Measurements from ENCODE around the gene PTPRH. TPM values are rescaled to one million over a fixed set of nuclear protein-coding genes. Genes with fewer than 3 reads are reported as not detected.

PTPRH gene
- total RNA-seq, 2 donors from 2014 or later = 1.3 to 7.8 TPM

GRCh38 chr19:55241935-55242464, 32.7 kb upstream of the PTPRH start:
- Histone ChIP-seq H3K4me3 (no peak overlapping the region), H3K27me3 (no peaks in the 10 kb centered on the region), H3K27ac (no peak overlapping the region), H3K36me3 (peaks cover 97% of the 10 kb centered on the region), H3K9me3 (no peaks in the 10 kb centered on the region), H3K4me1 (peaks cover 0 to under 1% of the 10 kb centered on the region in 2 donors)
- TF ChIP-seq, protein P1, sequence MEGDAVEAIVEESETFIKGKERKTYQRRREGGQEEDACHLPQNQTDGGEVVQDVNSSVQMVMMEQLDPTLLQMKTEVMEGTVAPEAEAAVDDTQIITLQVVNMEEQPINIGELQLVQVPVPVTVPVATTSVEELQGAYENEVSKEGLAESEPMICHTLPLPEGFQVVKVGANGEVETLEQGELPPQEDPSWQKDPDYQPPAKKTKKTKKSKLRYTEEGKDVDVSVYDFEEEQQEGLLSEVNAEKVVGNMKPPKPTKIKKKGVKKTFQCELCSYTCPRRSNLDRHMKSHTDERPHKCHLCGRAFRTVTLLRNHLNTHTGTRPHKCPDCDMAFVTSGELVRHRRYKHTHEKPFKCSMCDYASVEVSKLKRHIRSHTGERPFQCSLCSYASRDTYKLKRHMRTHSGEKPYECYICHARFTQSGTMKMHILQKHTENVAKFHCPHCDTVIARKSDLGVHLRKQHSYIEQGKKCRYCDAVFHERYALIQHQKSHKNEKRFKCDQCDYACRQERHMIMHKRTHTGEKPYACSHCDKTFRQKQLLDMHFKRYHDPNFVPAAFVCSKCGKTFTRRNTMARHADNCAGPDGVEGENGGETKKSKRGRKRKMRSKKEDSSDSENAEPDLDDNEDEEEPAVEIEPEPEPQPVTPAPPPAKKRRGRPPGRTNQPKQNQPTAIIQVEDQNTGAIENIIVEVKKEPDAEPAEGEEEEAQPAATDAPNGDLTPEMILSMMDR (IDR thresholded peaks at IDR 0.05) = no peak
- DNase-seq (ENCODE audit: low spot score) = no peak

DNA sequence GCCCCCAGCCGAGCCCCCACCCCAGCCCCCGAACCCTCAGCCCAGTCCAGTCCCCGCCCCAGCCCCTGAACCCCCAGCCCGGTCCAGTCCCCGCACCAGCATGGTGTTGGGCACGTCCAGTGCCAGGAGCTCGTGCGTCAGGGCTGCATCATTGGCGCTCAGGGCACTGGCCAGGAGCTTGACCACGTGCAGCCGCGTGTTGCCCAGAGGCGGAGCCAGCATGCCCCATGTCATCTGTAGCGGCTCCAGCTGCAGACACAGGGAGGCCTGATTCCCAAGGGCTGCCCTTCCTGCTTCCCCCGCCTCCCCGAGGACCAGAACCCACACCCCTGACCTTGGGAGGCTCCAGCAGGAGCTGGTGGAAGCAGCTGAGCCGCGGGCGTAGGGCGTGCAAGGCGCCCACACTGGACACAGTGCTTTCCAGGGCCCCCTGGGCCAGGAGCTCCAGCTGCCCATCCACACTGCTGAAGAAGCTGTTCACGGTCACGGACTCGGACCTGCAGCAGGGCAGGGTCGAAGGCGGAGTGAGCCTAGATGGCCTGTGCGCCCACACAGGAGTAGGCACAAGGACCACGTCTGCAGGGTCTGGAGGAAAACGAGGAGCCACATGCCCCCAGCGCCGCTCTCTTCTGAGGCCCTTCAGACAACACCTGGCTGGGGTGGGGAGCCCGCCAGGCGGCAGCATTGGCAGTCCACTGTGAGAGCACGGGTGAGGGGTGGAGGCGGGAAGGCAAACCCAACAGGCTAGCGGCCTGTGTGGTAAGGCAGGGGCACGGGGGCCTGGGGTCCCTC, 32.0 kb upstream of the PTPRH start:
- no peaks in the 10 kb centered on the region for H3K27me3 ChIP-seq
- H3K9me3 ChIP-seq = no peaks in the 10 kb centered on the region
- H3K4me1 ChIP-seq = no peaks in the 10 kb centered on the region
- no peak for DNase-seq (ENCODE audit: low spot score)
- H3K27ac ChIP-seq = no peak overlapping the region
- peaks cover 99% of the 10 kb centered on the region for H3K36me3 ChIP-seq
- TF ChIP-seq, protein P1 (IDR thresholded peaks at IDR 0.05) = no peak
- no peak overlapping the region for H3K4me3 ChIP-seq

- H3K9me3 ChIP-seq = no peaks in the 10 kb centered on the region
- H3K36me3 ChIP-seq = peaks cover 99% of the 10 kb centered on the region
- H3K4me1 ChIP-seq = no peaks in the 10 kb centered on the region
- H3K4me3 ChIP-seq = no peak overlapping the region
- H3K27me3 ChIP-seq = no peaks in the 10 kb centered on the region
- no peak overlapping the region for H3K27ac ChIP-seq
- TF ChIP-seq, protein P1 (IDR thresholded peaks at IDR 0.05) = no peak
- no peak for DNase-seq (ENCODE audit: low spot score)
Observed at GRCh38 chr19:55240713-55241020, 31.4 kb upstream of the PTPRH start.

- DNase-seq (ENCODE audit: low spot score) = no peak
- Histone ChIP-seq H3K9me3 (no peaks in the 10 kb centered on the region), H3K27ac (no peak overlapping the region), H3K36me3 (peaks cover 82% of the 10 kb centered on the region), H3K4me3 (no peak overlapping the region), H3K27me3 (no peaks in the 10 kb centered on the region), H3K4me1 (no peaks in the 10 kb centered on the region)
- TF ChIP-seq, protein P1 (IDR thresholded peaks at IDR 0.05) = no peak
Observed at GRCh38 chr19:55239004-55239403, 29.7 kb upstream of the PTPRH start.

DNA sequence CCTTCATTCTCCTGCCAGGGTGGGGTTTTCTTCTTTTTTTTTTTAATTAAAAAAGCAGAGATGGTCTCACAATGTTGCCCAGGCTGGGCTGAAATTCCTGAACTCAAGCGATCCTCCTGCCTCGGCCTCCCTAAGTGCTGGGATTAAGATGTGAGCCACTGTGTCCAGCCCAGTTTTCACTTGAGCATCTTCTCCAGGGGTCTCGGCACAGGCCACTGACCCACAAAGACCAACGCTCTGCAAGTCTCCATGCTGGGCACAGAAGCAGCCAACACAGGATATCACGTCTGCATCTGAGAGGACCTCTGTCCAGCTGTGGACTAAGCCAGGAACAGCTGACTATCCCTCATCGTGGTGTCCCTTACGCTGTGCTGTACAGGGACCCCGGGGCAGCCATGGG, 28.7 kb upstream of the PTPRH start:
- H3K36me3 ChIP-seq = peaks cover 74% of the 10 kb centered on the region
- H3K4me1 ChIP-seq = no peaks in the 10 kb centered on the region
- no peaks in the 10 kb centered on the region for H3K27me3 ChIP-seq
- TF ChIP-seq, protein P1 (IDR thresholded peaks at IDR 0.05) = no peak
- no peak overlapping the region for H3K4me3 ChIP-seq
- no peak for DNase-seq (ENCODE audit: low spot score)
- H3K9me3 ChIP-seq = no peaks in the 10 kb centered on the region
- H3K27ac ChIP-seq = no peak overlapping the region

All from right atrium auricular region (tissue), 2 donors.